HCT116 (cell line): ENCODE measurements around the gene FGFR3. TPM values are rescaled to one million over a fixed set of nuclear protein-coding genes. Genes with fewer than 3 reads are reported as not detected.

Experiments used
- ATAC-seq: fragments of 200-7000 bp; cut with Tn5 transposase; 2 replicates; pipeline ENCODE4 v1.9.1; 2020; ENCODE audit warnings: mild to moderate bottlenecking, moderate library complexity
- BruUV-seq: library from RNA; stranded (reverse); fragments of 400-500 nt; replicated peaks from 2 replicates; lab custom pipeline; 2021; lab: Mats Ljungman, UMichigan
- CTCF ChIA-PET: fragments of 300-600 bp; sonication (Branson Sonifier 250); formaldehyde crosslinking; loops from one replicate; lab custom pipeline; 2021; ENCODE audit warnings: antibody characterized with exemption; lab: Charles Lee
- POLR2A ChIA-PET: fragments of 300-600, 350-600 bp; sonication (Branson Sonifier 250); formaldehyde crosslinking; loops from one replicate; lab custom pipeline; 2021; ENCODE audit warnings: antibody characterized with exemption; lab: Charles Lee
- RAD21 ChIA-PET, 2 experiments: fragments of 300-600 bp; sonication (Branson Sonifier 250); formaldehyde crosslinking; loops; one replicate each; lab custom pipeline; 2023; ENCODE audit warnings: low total read pairs in 2 of 2; ENCODE audit not compliant: uncharacterized antibody in 2 of 2, unreplicated experiment in 2 of 2, low non-redundant PET in 1 of 2; lab: Charles Lee
- DNase-seq: peaks from one replicate; pipeline ENCODE4 v3.0.0-alpha.2; 2010; ENCODE audit warnings: low read depth, low spot score
- H2AFZ ChIP-seq: fragments of 200-600 bp; shearing (Covaris generic), sonication (generic); 2 replicates; pipeline ENCODE4 v1.6.1; 2017; ENCODE audit warnings: low read depth, mixed run types, mixed read lengths, antibody characterized with exemption, low read length; ENCODE audit not compliant: poor library complexity, severe bottlenecking
- H3K27ac ChIP-seq: 2 replicates; pipeline ENCODE4 v1.5.1; 2012; ENCODE audit warnings: low read depth, low read length
- H3K27me3 ChIP-seq: fragments of 200-600 bp; sonication (generic); 2 replicates; pipeline ENCODE4 v1.6.1; 2016; ENCODE audit warnings: mixed run types, low read length, mixed read lengths; ENCODE audit not compliant: insufficient read depth
- H3K36me3 ChIP-seq, 2 experiments: fragments of 200-500 bp in 1 of 2; fragments of 200-600 bp in 1 of 2; sonication (Bioruptor generic) in 1 of 2; sonication (generic) in 1 of 2; 2 replicates each; pipeline versions ENCODE4 v1.5.1 to v1.6.1; 2014 to 2016; ENCODE audit warnings: low read length in 2 of 2, inconsistent platforms in 1 of 2, mixed read lengths in 1 of 2, mixed run types in 1 of 2; ENCODE audit not compliant: insufficient read depth in 2 of 2, control insufficient read depth in 1 of 2
- H3K4me1 ChIP-seq, 2 experiments: fragments of 200-600 bp in 1 of 2; sonication (generic) in 1 of 2; 2 replicates each; pipeline versions ENCODE4 v1.5.1 to v1.6.1; 2012 to 2017; ENCODE audit warnings: low read length in 2 of 2, inconsistent platforms in 1 of 2, mild to moderate bottlenecking in 1 of 2, mixed read lengths in 1 of 2, mixed run types in 1 of 2, moderate library complexity in 1 of 2; ENCODE audit not compliant: insufficient read depth in 2 of 2, control insufficient read depth in 1 of 2
- H3K4me2 ChIP-seq: fragments of 200-600 bp; sonication (generic); 2 replicates; pipeline ENCODE4 v1.6.1; 2017; ENCODE audit warnings: mixed run types, low read length, mixed read lengths
- H3K4me3 ChIP-seq, 2 experiments: fragments of 200-600 bp in 1 of 2; sonication (generic) in 1 of 2; replicated peaks in 1 of 2; 2 replicates each; pipeline ENCODE4 v1.5.1; 2011 to 2016; ENCODE audit warnings: low read length in 2 of 2, control low read depth in 1 of 2, low read depth in 1 of 2, mild to moderate bottlenecking in 1 of 2, mixed read lengths in 1 of 2, mixed run types in 1 of 2
- H3K79me2 ChIP-seq: fragments of 200-600 bp; sonication (generic); 2 replicates; pipeline ENCODE4 v1.6.1; 2017; ENCODE audit warnings: mild to moderate bottlenecking, mixed run types, low read length, moderate library complexity, mixed read lengths; ENCODE audit not compliant: insufficient read depth
- H3K9ac ChIP-seq: fragments of 200-600 bp; sonication (generic); 2 replicates; pipeline ENCODE4 v1.6.1; 2016; ENCODE audit warnings: low read length, mixed read lengths
- H3K9me2 ChIP-seq: fragments of 200-600 bp; sonication (generic), shearing (Covaris generic); 2 replicates; pipeline ENCODE4 v1.6.1; 2017; ENCODE audit warnings: mixed run types, mild to moderate bottlenecking, moderate library complexity; ENCODE audit not compliant: insufficient read depth
- H3K9me3 ChIP-seq, 2 experiments: fragments of 200-500 bp in 1 of 2; fragments of 200-600 bp in 1 of 2; sonication (Bioruptor generic) in 1 of 2; sonication (generic) in 1 of 2; 2 replicates each; pipeline ENCODE4 v1.6.1; 2014 to 2017; ENCODE audit warnings: low read length in 2 of 2, mixed read lengths in 2 of 2, inconsistent platforms in 1 of 2, low read depth in 1 of 2, mild to moderate bottlenecking in 1 of 2, mixed run types in 1 of 2, moderate library complexity in 1 of 2; ENCODE audit not compliant: control insufficient read depth in 1 of 2, insufficient read depth in 1 of 2
- H4K20me1 ChIP-seq: fragments of 200-600 bp; sonication (generic), shearing (Covaris generic); 2 replicates; pipeline ENCODE4 v1.6.1; 2017; ENCODE audit warnings: mixed run types, mild to moderate bottlenecking, moderate library complexity; ENCODE audit not compliant: insufficient read depth
- CEBPB ChIP-seq: IDR thresholded peaks from 2 replicates; pipeline ENCODE4 v1.6.1; 2012; ENCODE audit warnings: low read depth
- EGR1 ChIP-seq: IDR thresholded peaks from 2 replicates; pipeline ENCODE4 v1.6.1; 2012; ENCODE audit warnings: low read depth
- EZH2 ChIP-seq: fragments of 200-600 bp; sonication (generic); IDR thresholded peaks from 2 replicates; pipeline ENCODE4 v1.6.1; 2017; ENCODE audit warnings: antibody characterized with exemption, mixed run types
- EZH2phosphoT487 ChIP-seq: fragments of 200-600 bp; IDR thresholded peaks from 2 replicates; pipeline ENCODE4 v1.6.1; 2018; ENCODE audit warnings: antibody characterized with exemption, borderline replicate concordance
- FOSL1 ChIP-seq: IDR thresholded peaks from 2 replicates; pipeline ENCODE4 v1.6.1; 2012; ENCODE audit warnings: low read depth
- POLR2A ChIP-seq: IDR thresholded peaks from 2 replicates; pipeline ENCODE4 v1.7.0; 2011; ENCODE audit warnings: borderline replicate concordance; ENCODE audit not compliant: insufficient read depth, insufficient read length; ENCODE audit errors: extremely low read depth
- RAD21 ChIP-seq: IDR thresholded peaks from 2 replicates; pipeline ENCODE4 v1.6.1; 2012; ENCODE audit warnings: low read depth, mild to moderate bottlenecking
- SIN3A ChIP-seq: IDR thresholded peaks from 2 replicates; pipeline ENCODE4 v1.6.1; 2012; ENCODE audit warnings: low read depth
- SP1 ChIP-seq: IDR thresholded peaks from 2 replicates; pipeline ENCODE4 v1.6.1; 2012; ENCODE audit warnings: low read depth
- TCF7L2 ChIP-seq: IDR thresholded peaks from 2 replicates; pipeline ENCODE4 v1.7.0; 2011; ENCODE audit warnings: borderline replicate concordance, inconsistent platforms; ENCODE audit not compliant: insufficient read depth, insufficient read length; ENCODE audit errors: extremely low read depth
- YY1 ChIP-seq: IDR thresholded peaks from 2 replicates; pipeline ENCODE4 v1.6.1; 2011; ENCODE audit warnings: low read length, low read depth, moderate library complexity, mild to moderate bottlenecking; ENCODE audit not compliant: insufficient replicate concordance; ENCODE audit errors: extremely low read depth
- ZFX ChIP-seq: fragments of 450-650 bp; IDR thresholded peaks from 2 replicates; pipeline ENCODE4 v1.6.1; 2017
- intact Hi-C: fragments of 100-400 bp; cut with micrococcal nuclease; formaldehyde crosslinking; loops from 2 replicates; pipeline ENCODE4 v1.10.0; 2022
- total RNA-seq: library from RNA; stranded (reverse); gene quantifications from one replicate; pipeline ENCODE4 v1.2.1, GENCODE V29; 2021; ENCODE audit not compliant: unreplicated experiment
- TF ChIP-seq, protein P1 (sequence below): IDR thresholded peaks from 2 replicates; pipeline ENCODE4 v1.6.1; 2012
- TF ChIP-seq, protein P2 (sequence below): IDR thresholded peaks from 2 replicates; pipeline ENCODE4 v1.6.1; 2012
- TF ChIP-seq, protein P3 (sequence below): IDR thresholded peaks from 2 replicates; pipeline ENCODE4 v1.6.1; 2011; ENCODE audit warnings: mild to moderate bottlenecking, low read length, moderate library complexity; ENCODE audit not compliant: insufficient replicate concordance; ENCODE audit errors: extremely low read depth
- TF ChIP-seq, protein P4 (sequence below): IDR thresholded peaks from 2 replicates; pipeline ENCODE4 v1.6.1; 2012; ENCODE audit warnings: low read depth
- TF ChIP-seq, protein P5 (sequence below), 3 experiments: fragments of 200-600 bp in 1 of 3; sonication (generic) in 1 of 3; IDR thresholded peaks in 2 of 3; conservative IDR thresholded peaks in 1 of 3; 2 replicates each; pipeline ENCODE4 v1.5.1; 2012 to 2017; ENCODE audit warnings: low read depth in 2 of 3, low read length in 2 of 3, antibody characterized with exemption in 1 of 3, borderline replicate concordance in 1 of 3, control low read depth in 1 of 3, mild to moderate bottlenecking in 1 of 3, mixed read lengths in 1 of 3, mixed run types in 1 of 3, moderate library complexity in 1 of 3; ENCODE audit not compliant: insufficient read depth in 1 of 3

The FGFR3 gene
- total RNA-seq, 1 experiment from 2014 or later = 31.7 TPM

DNA sequence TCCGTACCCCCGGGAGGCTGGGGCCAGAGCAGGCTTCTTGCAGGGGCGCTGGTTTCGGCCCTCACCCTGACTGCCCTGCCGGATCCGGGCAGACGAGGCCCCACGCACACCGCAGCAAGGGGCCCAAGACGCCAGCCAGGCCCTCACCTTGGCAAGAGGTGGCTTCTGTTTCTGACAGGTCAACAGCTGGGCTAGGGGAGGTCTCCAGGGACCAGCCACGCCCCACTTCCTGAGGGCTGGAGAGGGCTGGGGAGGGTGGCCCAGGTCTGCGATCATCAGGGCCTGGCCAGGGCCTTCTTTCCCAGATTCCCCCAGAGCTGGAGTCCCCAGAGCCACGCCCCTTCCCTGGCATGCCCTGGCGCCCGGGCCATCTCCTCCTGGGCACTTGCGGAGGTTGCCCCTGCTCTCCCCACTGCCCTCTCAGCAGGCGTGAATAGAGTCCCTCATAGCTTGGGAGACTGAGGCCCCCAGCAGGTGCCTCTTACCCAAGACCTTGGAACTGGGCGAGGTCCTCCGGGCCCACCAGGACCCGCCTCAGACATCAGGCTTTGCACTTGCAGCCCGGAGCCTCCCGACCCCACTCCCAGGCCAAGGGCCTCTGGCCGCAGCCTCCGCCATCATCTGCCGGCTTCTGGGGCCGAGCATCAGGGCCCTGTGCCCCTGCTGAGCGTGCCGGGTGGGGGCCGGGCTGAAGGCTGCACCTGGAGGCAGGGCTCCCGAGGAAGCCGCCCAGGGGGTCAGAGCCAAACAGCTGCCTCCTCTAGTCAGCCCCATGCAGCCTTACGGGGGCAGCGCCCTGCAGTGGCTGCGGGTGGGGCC lies 6.3 kb upstream of the FGFR3 start:
- intact Hi-C loops = no loop called here
- no peak for ATAC-seq
- no peaks in the 10 kb centered on the region for H3K36me3 ChIP-seq
- TF ChIP-seq, protein P1, sequence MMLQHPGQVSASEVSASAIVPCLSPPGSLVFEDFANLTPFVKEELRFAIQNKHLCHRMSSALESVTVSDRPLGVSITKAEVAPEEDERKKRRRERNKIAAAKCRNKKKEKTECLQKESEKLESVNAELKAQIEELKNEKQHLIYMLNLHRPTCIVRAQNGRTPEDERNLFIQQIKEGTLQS = no peak
- TF ChIP-seq, protein P2, sequence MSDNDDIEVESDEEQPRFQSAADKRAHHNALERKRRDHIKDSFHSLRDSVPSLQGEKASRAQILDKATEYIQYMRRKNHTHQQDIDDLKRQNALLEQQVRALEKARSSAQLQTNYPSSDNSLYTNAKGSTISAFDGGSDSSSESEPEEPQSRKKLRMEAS = no peak
- TF ChIP-seq RAD21 (no peak), SIN3A (no peak), ZFX (no peak), SP1 (no peak), EZH2 (no peak), EZH2phosphoT487 (no peak), YY1 (no peak), CEBPB (no peak), POLR2A (no peak), EGR1 (no peak), FOSL1 (no peak), TCF7L2 (no peak)
- TF ChIP-seq, protein P3, sequence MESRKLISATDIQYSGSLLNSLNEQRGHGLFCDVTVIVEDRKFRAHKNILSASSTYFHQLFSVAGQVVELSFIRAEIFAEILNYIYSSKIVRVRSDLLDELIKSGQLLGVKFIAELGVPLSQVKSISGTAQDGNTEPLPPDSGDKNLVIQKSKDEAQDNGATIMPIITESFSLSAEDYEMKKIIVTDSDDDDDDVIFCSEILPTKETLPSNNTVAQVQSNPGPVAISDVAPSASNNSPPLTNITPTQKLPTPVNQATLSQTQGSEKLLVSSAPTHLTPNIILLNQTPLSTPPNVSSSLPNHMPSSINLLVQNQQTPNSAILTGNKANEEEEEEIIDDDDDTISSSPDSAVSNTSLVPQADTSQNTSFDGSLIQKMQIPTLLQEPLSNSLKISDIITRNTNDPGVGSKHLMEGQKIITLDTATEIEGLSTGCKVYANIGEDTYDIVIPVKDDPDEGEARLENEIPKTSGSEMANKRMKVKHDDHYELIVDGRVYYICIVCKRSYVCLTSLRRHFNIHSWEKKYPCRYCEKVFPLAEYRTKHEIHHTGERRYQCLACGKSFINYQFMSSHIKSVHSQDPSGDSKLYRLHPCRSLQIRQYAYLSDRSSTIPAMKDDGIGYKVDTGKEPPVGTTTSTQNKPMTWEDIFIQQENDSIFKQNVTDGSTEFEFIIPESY = no peak
- TF ChIP-seq, protein P4, sequence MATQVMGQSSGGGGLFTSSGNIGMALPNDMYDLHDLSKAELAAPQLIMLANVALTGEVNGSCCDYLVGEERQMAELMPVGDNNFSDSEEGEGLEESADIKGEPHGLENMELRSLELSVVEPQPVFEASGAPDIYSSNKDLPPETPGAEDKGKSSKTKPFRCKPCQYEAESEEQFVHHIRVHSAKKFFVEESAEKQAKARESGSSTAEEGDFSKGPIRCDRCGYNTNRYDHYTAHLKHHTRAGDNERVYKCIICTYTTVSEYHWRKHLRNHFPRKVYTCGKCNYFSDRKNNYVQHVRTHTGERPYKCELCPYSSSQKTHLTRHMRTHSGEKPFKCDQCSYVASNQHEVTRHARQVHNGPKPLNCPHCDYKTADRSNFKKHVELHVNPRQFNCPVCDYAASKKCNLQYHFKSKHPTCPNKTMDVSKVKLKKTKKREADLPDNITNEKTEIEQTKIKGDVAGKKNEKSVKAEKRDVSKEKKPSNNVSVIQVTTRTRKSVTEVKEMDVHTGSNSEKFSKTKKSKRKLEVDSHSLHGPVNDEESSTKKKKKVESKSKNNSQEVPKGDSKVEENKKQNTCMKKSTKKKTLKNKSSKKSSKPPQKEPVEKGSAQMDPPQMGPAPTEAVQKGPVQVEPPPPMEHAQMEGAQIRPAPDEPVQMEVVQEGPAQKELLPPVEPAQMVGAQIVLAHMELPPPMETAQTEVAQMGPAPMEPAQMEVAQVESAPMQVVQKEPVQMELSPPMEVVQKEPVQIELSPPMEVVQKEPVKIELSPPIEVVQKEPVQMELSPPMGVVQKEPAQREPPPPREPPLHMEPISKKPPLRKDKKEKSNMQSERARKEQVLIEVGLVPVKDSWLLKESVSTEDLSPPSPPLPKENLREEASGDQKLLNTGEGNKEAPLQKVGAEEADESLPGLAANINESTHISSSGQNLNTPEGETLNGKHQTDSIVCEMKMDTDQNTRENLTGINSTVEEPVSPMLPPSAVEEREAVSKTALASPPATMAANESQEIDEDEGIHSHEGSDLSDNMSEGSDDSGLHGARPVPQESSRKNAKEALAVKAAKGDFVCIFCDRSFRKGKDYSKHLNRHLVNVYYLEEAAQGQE = no peak
- TF ChIP-seq, protein P5, sequence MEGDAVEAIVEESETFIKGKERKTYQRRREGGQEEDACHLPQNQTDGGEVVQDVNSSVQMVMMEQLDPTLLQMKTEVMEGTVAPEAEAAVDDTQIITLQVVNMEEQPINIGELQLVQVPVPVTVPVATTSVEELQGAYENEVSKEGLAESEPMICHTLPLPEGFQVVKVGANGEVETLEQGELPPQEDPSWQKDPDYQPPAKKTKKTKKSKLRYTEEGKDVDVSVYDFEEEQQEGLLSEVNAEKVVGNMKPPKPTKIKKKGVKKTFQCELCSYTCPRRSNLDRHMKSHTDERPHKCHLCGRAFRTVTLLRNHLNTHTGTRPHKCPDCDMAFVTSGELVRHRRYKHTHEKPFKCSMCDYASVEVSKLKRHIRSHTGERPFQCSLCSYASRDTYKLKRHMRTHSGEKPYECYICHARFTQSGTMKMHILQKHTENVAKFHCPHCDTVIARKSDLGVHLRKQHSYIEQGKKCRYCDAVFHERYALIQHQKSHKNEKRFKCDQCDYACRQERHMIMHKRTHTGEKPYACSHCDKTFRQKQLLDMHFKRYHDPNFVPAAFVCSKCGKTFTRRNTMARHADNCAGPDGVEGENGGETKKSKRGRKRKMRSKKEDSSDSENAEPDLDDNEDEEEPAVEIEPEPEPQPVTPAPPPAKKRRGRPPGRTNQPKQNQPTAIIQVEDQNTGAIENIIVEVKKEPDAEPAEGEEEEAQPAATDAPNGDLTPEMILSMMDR (IDR thresholded peaks at IDR 0.05 in 2 of 3, conservative IDR thresholded peaks at IDR 0.05 in 1 of 3; ENCODE audit: borderline replicate concordance in 1 of 3, insufficient read depth in 1 of 3, low read depth in 2 of 3, low read length in 2 of 3) = no peak
- H2AFZ ChIP-seq = no peak overlapping the region
- H3K9ac ChIP-seq = no peak overlapping the region
- H3K79me2 ChIP-seq = no peaks in the 10 kb centered on the region
- H3K4me3 ChIP-seq = no peak overlapping the region
- H3K9me3 ChIP-seq = no peaks in the 10 kb centered on the region
- H3K9me2 ChIP-seq = no peaks in the 10 kb centered on the region
- H3K27me3 ChIP-seq = no peaks in the 10 kb centered on the region
- H3K27ac ChIP-seq = no peak overlapping the region
- CTCF ChIA-PET = no interaction called here
- peaks cover 0 to 4% of the 10 kb centered on the region in 2 experiments; a peak in 2 of 4 replicates for H3K4me1 ChIP-seq
- no peak overlapping the region for H3K4me2 ChIP-seq
- no peak for DNase-seq
- BruUV-seq = no TSS peak
- RAD21 ChIA-PET = no interaction called here
- H4K20me1 ChIP-seq = no peaks in the 10 kb centered on the region
- POLR2A ChIA-PET = no interaction called here
